GM12874 (cell line): ENCODE data around the gene AGMO.

Experiments used
- TF ChIP-seq, protein P1 (sequence below): IDR thresholded peaks from 2 replicates; pipeline ENCODE4 v1.5.1; 2011; ENCODE audit warnings: low read depth, mild to moderate bottlenecking, control low read depth, low read length, moderate library complexity; ENCODE audit not compliant: insufficient read depth

The AGMO gene

DNA sequence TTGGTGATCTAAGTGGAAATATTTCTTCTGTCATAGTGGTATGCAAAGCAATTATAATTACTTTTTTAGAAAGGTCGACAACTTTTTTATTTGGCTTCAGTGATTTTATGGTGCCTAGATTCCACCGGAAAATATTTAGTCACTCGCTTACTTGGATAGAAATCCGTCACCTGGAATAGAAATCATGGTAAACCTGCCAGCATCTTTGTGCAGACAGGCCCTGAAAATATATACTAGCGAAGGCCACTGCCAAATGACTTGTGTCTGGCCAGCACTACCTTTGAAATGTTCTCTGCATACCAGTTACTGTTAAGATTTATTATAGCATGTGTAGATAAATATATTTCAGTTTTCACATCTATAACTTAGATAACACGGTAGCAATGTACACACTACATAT lies 226.4 kb downstream of the AGMO start:
- TF ChIP-seq, protein P1, sequence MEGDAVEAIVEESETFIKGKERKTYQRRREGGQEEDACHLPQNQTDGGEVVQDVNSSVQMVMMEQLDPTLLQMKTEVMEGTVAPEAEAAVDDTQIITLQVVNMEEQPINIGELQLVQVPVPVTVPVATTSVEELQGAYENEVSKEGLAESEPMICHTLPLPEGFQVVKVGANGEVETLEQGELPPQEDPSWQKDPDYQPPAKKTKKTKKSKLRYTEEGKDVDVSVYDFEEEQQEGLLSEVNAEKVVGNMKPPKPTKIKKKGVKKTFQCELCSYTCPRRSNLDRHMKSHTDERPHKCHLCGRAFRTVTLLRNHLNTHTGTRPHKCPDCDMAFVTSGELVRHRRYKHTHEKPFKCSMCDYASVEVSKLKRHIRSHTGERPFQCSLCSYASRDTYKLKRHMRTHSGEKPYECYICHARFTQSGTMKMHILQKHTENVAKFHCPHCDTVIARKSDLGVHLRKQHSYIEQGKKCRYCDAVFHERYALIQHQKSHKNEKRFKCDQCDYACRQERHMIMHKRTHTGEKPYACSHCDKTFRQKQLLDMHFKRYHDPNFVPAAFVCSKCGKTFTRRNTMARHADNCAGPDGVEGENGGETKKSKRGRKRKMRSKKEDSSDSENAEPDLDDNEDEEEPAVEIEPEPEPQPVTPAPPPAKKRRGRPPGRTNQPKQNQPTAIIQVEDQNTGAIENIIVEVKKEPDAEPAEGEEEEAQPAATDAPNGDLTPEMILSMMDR, result no peak

DNA sequence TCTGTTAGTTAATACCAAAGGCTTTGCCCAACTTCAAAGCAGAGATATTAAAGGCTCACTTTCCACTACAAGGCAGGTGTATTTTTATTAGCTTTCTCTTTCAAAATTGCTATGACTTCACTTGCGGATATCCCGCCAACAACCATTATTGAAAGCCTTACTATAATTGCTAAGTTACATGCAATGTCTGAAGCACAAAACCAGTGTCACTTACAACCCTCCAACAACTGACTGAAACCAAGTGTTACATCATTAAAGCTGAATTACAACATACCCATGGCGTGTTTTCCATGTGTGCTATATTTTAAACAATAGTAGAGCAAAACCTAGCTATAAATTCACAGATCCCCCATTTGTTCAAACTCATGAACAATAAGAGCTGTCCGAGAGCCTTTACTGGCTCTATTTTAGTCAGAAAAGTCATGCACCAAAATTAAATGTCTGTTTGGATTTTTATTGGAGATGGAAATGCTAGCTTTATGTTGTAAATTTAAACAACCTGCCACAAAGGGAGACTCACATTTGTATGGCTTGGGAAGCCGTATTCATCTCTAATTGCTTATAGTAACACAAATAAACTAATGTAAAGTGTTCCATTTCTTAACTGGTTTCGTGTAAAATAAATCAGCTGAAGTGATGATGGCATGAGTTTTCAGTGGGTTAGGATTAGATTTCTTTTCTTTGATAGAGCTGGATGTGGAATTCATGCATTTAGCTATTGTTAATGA lies 227.1 kb downstream of the AGMO start:
- TF ChIP-seq, protein P1, result no peak

DNA sequence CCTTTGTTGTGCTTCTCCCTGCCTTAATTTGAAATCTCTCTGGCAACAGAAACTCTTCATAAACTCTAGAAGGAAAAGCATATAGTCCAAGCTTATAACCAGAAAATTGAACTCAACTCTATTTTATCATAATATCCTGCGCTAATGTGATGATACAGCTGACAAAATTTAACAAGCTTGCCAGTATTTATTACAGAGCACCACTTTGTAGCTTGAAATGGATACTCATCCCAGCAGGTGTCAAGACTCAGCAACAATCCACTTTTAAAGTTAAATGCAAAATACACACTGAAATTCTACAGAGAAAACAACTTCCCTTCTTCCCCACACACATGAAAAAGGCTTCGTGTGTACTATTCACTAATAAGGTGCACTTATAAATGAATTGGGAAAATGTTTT lies 228.9 kb downstream of the AGMO start:
- TF ChIP-seq, protein P1, result no peak

DNA sequence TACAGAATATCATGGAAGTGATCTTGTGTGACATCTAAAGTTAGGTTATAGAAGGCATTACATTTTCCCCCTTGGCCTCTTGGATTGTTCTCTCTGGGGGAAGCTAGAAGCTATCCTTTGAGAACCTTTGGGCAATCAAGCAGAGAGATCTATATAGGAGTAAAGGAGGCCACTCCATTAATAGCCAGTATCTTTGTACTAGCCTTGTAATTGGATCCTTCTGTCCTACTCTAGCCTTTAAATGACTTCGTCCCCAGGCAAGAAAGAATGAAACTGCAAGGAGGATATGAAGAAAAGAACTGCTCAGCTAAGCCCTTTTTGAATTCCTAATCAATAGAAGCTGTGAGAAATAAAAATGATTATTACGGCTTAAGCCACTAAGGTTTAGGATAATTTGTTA lies 230.9 kb downstream of the AGMO start:
- TF ChIP-seq, protein P1, result no peak

DNA sequence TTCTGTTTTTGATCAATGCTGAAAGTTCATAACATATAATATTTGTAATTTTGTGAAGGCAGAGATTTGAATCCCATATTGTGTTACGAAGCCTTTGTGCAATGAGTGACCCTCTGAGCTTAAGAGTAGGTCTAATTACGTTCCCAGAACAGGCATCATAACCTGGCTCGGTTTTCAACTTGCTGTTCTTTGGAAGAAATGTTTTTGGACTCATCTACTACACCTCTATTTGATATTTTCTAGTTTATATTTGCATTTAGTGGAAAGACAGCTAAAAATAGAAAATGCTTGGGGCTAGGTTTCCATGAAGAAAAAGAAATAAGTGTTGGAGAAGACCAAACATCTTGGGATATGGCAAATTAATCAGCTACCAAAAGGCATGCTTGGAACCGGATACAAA lies 234.8 kb downstream of the AGMO start:
- TF ChIP-seq, protein P1, result no peak

DNA sequence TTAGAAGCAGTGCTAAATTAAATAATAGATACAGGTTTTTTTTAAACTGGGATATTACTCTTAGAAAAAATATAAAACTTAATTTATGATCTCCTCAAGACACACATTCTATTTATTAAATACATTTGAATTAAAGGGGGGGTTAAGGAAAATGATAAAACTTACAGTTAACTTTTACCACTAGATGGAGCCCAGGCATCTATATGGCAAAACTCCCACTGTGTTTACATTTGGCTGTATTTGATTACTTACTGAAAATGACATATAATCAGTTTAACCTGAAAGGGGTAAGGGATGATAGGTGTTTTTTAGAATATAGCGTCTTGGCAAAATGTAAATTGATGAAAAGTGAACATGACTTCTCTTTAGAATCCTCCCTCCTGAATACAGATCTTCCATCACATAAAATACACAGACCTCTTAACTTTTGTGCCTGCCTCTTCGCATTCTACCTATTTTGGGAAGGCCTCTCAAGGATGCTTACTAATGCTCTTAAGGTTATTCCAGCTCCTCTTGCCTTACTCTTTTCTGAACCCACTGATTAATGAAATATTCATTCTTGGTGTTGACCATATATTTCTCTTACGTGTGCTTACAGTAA lies 235.7 kb downstream of the AGMO start:
- TF ChIP-seq, protein P1, result peak; percentile 18; the same call in 1 of the 2 replicates

DNA sequence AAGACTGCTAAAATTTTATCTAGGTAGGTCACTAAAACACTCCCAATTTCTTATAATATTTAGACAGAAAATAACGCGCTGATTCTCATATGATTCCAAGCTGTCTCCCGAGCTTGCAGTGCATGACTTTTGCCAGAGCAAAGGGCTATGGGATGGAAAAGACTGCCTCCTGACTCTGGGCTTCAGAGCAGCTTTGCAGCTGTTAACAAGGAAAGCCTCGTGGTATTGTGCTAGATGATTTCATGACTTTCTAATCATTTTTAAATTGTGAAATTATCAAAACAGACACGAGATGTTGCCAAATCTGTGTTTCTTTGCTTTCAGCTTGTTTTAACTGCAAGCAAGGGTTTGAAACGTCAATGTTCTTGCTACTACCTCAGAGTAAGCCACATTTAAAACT lies 238.3 kb downstream of the AGMO start:
- TF ChIP-seq, protein P1, result no peak
